HepG2 (cell line): Measurements from ENCODE around the gene DMRTC1B. TPM values are rescaled to one million over a fixed set of nuclear protein-coding genes. Genes with fewer than 3 reads are reported as not detected.
"Not testable (repeated sequence)": the region's sequence is repeated elsewhere in the genome, so short reads cannot be mapped to it uniquely, and the experiment has no call there.

Experiments used
- ATAC-seq: fragments of 200-7000 bp; cut with Tn5 transposase; 3 replicates; pipeline ENCODE4 v1.9.1; 2020; ENCODE audit warnings: mild to moderate bottlenecking, moderate library complexity
- BruUV-seq: library from RNA; stranded (reverse); fragments of 400-500 nt; replicated peaks from 2 replicates; lab custom pipeline; 2021; lab: Mats Ljungman, UMichigan
- CTCF ChIA-PET: fragments of 300-600 bp; formaldehyde crosslinking; extraction: SDS; loops from one replicate; lab custom pipeline; 2021; ENCODE audit warnings: low total read pairs, inconsistent platforms, low intra/inter-chr PET ratio; lab: Yijun Ruan, JAX
- POLR2A ChIA-PET: fragments of 350-600 bp; sonication (Branson Sonifier 250); formaldehyde crosslinking; loops from one replicate; lab custom pipeline; 2020; ENCODE audit warnings: antibody characterized with exemption, inconsistent platforms; lab: Yijun Ruan, JAX
- DNase-seq: peaks from one replicate; pipeline ENCODE4 v3.0.0-alpha.2; 2015; ENCODE audit warnings: low spot score
- FAIRE-seq: peaks from 3 replicates; lab custom pipeline; 2011; peaks lifted over from hg19 to GRCh38; lab: Jason Lieb, UNC
- H2AFZ ChIP-seq: one replicate; pipeline ENCODE4 v1.6.1; 2011; ENCODE audit warnings: low read length, inconsistent platforms
- H3K27ac ChIP-seq: fragments of 300-600 bp; 3 replicates; pipeline ENCODE4 v1.8.0; 2011; ENCODE audit warnings: mixed run types, mild to moderate bottlenecking, mixed read lengths, low read length, inconsistent platforms; ENCODE audit not compliant: insufficient read depth; ENCODE audit errors: extremely low read length
- H3K27me3 ChIP-seq, 2 experiments: fragments of 200-600 bp in 1 of 2; 2 replicates in 1 of 2; 3 replicates in 1 of 2; pipeline versions ENCODE4 v1.6.0 to v1.8.0; 2011; ENCODE audit warnings: low read length in 2 of 2, mild to moderate bottlenecking in 2 of 2, moderate library complexity in 2 of 2, inconsistent platforms in 1 of 2; ENCODE audit not compliant: insufficient read depth in 2 of 2, control insufficient read depth in 1 of 2
- H3K36me3 ChIP-seq, 2 experiments: fragments of 200-600 bp in 1 of 2; replicated peaks in 1 of 2; 2 replicates in 1 of 2; 3 replicates in 1 of 2; pipeline versions ENCODE4 v1.5.1 to v1.8.0; 2011; ENCODE audit warnings: low read length in 2 of 2, inconsistent platforms in 1 of 2; ENCODE audit not compliant: insufficient read depth in 2 of 2, control insufficient read depth in 1 of 2
- H3K4me1 ChIP-seq: 2 replicates; pipeline ENCODE4 v1.5.1; 2012; ENCODE audit warnings: low read length, inconsistent platforms; ENCODE audit not compliant: insufficient read depth
- H3K4me2 ChIP-seq: 2 replicates; pipeline ENCODE4 v1.6.0; 2011; ENCODE audit warnings: low read depth, low read length, inconsistent platforms
- H3K4me3 ChIP-seq, 3 experiments: fragments of 200-600 bp in 1 of 3; sonication (generic), shearing (Covaris generic) in 1 of 3; replicated peaks in 1 of 3; 2 replicates each; pipeline ENCODE4 v1.5.1; 2011 to 2016; ENCODE audit warnings: low read length in 3 of 3, inconsistent platforms in 2 of 3, low read depth in 2 of 3, mild to moderate bottlenecking in 2 of 3, control low read depth in 1 of 3, mixed read lengths in 1 of 3; ENCODE audit not compliant: insufficient read depth in 1 of 3
- H3K79me2 ChIP-seq: one replicate; pipeline ENCODE4 v1.6.1; 2011; ENCODE audit warnings: low read length, inconsistent platforms; ENCODE audit not compliant: insufficient read depth
- H3K9ac ChIP-seq: 2 replicates; pipeline ENCODE4 v1.6.0; 2011; ENCODE audit warnings: mild to moderate bottlenecking, low read depth, low read length, inconsistent platforms; ENCODE audit not compliant: insufficient read depth
- H3K9me3 ChIP-seq: 2 replicates; pipeline ENCODE4 v1.5.1; 2012; ENCODE audit warnings: mild to moderate bottlenecking, low read length
- H4K20me1 ChIP-seq: 2 replicates; pipeline ENCODE4 v1.6.0; 2011; ENCODE audit warnings: inconsistent platforms, mild to moderate bottlenecking, low read length, moderate library complexity; ENCODE audit not compliant: insufficient read depth
- WGBS: methylation state at CpG from one replicate; pipeline ENCODE4 v1.1.6; 2017; ENCODE audit warnings: low lambda C conversion rate; 5-methylcytosine and 5-hydroxymethylcytosine counted together
- in situ Hi-C: cut with HindIII; loops from 2 replicates; pipeline ENCODE4 v1.10.0; 2017; ENCODE audit warnings: low pct_unique_long_range_greater_than_20kb; ENCODE audit not compliant: extremely low pct_ligation_motif_present
- intact Hi-C: fragments of 100-400 bp; cut with micrococcal nuclease; formaldehyde crosslinking; loops from one replicate; pipeline ENCODE4 v1.10.0; 2022; ENCODE audit not compliant: unreplicated experiment
- polyA plus RNA-seq, 8 experiments: library from polyadenylated mRNA; depleted of rRNA in 3 of 8; stranded (reverse) in 7 of 8; unstranded in 1 of 8; fragments of >200 nt; fragmentation: Illumina TruSeq in 4 of 8; extraction: Trizol in 4 of 8; gene quantifications; 2 replicates each; pipeline versions ENCODE4 v1.2.1 to v1.2.3, GENCODE V29; 2011 to 2016; ENCODE audit warnings: low read depth in 4 of 8, missing spikeins in 1 of 8, mixed read lengths in 1 of 8; ENCODE audit not compliant: insufficient read depth in 1 of 8
- total RNA-seq, 5 experiments: library from RNA; depleted of rRNA; stranded (reverse); fragments of >200 nt; fragmentation: Illumina TruSeq; extraction: Trizol; gene quantifications; 2 replicates each; pipeline ENCODE4 v1.2.3, GENCODE V29; 2016; ENCODE audit warnings: low read depth in 1 of 5

DMRTC1B gene
- total and polyA plus RNA-seq, 2 of the 13 experiments (the other 11 are each of a cell fraction or from before 2014, with no cell fraction given), result not detected

DNA sequence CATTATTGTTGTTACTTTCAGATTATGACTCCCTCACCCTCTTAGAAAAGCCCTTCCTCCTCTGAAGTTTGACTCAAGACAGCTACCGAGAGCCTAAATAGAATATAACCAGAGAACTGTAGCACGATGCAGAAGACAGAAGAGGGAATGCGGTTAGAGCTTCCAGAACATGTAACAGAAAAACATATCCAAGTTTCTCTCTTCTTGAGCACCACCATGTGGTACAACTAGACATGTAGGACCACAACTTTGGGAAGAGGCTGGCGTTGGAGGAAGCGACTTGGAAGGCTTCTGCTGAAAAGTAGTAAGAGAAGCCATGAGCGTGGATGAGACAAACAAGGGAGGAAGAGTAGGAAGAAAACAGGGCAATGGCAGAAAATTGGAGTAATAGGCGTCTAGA is 31.1 kb upstream of the DMRTC1B start:
- ATAC-seq, H3K4me2 ChIP-seq, H3K79me2 ChIP-seq, H3K27ac ChIP-seq, BruUV-seq, H3K4me1 ChIP-seq, H3K27me3 ChIP-seq, in situ Hi-C loops, H3K36me3 ChIP-seq, intact Hi-C loops, H3K4me3 ChIP-seq, H3K9me3 ChIP-seq, H4K20me1 ChIP-seq, CTCF ChIA-PET, POLR2A ChIA-PET, H3K9ac ChIP-seq, H2AFZ ChIP-seq, DNase-seq: not testable (repeated sequence)
- peak; percentile 88 for FAIRE-seq
- no CpG with 5 or more reads among the region's 7 CpGs for WGBS

GRCh38 chrX:72748545-72748944 is 28.1 kb upstream of the DMRTC1B start:
- H2AFZ ChIP-seq, H3K27ac ChIP-seq, H3K9ac ChIP-seq, H3K36me3 ChIP-seq, intact Hi-C loops, H3K4me1 ChIP-seq, H3K9me3 ChIP-seq, H3K4me3 ChIP-seq, H4K20me1 ChIP-seq, H3K79me2 ChIP-seq, POLR2A ChIA-PET, BruUV-seq, ATAC-seq, H3K27me3 ChIP-seq, in situ Hi-C loops, DNase-seq, CTCF ChIA-PET, FAIRE-seq, H3K4me2 ChIP-seq: not testable (repeated sequence)
- WGBS, result no CpG with 5 or more reads among the region's 3 CpGs

- H3K36me3 ChIP-seq, H2AFZ ChIP-seq, intact Hi-C loops, POLR2A ChIA-PET, CTCF ChIA-PET, H3K27ac ChIP-seq, H3K9me3 ChIP-seq, H3K9ac ChIP-seq, FAIRE-seq, H3K79me2 ChIP-seq, H3K4me1 ChIP-seq, BruUV-seq, H3K27me3 ChIP-seq, DNase-seq, H4K20me1 ChIP-seq, in situ Hi-C loops, H3K4me3 ChIP-seq, H3K4me2 ChIP-seq: not testable (repeated sequence)
- WGBS, result no CpG with 5 or more reads among the region's 9 CpGs
- peak; percentile 59 for ATAC-seq
These were observed 16.2 kb upstream of the DMRTC1B start for GRCh38 chrX:72760454-72760853.

DNA sequence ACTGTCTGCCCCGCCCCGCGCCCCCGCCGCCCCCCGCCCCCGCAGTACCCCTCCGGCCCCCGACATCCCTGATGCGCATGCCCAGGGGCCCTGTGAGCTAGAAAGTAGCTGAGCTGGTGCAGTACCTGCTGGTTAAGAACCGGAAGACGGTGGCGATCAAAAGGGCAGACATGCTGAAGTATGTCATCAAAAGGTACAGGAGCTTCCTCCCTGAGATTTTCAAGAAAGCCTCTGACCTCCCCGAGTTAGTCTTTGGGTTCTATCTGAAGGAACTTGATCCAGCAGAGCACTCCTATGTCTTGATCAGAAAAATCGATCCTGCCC is 739 bp downstream of the DMRTC1B start:
- intact Hi-C loops, H3K9me3 ChIP-seq, DNase-seq, CTCF ChIA-PET, in situ Hi-C loops, H3K36me3 ChIP-seq, H2AFZ ChIP-seq, H4K20me1 ChIP-seq, H3K27ac ChIP-seq, H3K4me2 ChIP-seq, POLR2A ChIA-PET, H3K4me3 ChIP-seq, H3K27me3 ChIP-seq, H3K4me1 ChIP-seq, BruUV-seq, H3K9ac ChIP-seq, H3K79me2 ChIP-seq: not testable (repeated sequence)
- WGBS, result no CpG with 5 or more reads among the region's 15 CpGs
- ATAC-seq, result peak; percentile 68
- peak; percentile 81 for FAIRE-seq
